Left renal pelvis (tissue), 4 donors: ENCODE measurements around the gene RPTOR. TPM values are rescaled to one million over a fixed set of nuclear protein-coding genes. Genes with fewer than 3 reads are reported as not detected.

ENCODE experiments used
- DNase-seq, 4 donors: peaks; one replicate each; pipeline ENCODE4 v3.0.0-alpha.2; 2013; ENCODE audit warnings: low read depth in 4 of 4, low spot score in 3 of 4
- polyA plus RNA-seq, 4 donors: library from polyadenylated mRNA; unstranded; fragments of 120-200 nt; gene quantifications; one replicate each; pipeline ENCODE4 v1.2.1, GENCODE V29; 2013; ENCODE audit not compliant: insufficient read length in 4 of 4

The RPTOR gene
- polyA plus RNA-seq, 4 donors: 15.1 to 21.2 (median 16.9) TPM

DNA sequence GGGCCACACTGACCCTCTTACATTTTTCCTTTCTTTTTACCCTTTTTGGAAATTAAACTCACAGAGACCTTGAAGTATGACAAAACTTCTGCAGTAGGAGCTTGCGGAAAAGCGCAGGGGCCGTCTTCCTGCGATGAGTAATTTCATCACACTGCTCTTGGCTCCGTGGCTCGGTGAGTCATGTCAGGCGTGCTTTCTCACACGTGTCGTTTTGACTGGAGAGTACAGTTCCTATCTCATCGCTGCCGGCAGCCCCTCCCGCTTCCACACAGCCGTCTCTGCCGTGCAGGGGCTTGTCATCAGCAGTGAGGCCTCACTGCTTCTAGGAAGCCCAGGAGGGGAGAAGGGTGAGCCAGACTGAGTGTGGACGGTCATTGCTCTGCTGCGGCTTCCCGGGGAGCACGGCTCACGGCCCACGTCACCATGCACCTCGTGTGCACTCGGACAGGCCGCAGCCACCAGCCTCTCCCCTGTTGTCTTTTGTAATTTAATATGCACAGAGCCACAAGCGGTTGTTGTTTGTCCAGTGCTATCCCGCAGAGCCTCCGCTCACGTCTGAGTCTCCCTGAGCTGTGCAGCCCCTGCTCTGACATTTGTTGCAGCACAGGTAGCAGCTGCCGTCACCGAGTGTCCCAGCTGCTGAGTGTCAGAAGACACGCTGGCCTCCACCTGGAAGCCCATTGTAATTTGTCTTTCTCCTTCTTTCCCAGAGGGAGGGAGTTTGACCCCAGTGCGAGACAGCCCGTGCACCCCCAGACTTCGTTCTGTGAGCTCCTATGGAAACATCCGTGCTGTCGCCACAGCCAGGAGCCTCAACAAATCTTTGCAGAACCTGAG is 347.6 kb downstream of the RPTOR start:
- DNase-seq: no peak

DNA sequence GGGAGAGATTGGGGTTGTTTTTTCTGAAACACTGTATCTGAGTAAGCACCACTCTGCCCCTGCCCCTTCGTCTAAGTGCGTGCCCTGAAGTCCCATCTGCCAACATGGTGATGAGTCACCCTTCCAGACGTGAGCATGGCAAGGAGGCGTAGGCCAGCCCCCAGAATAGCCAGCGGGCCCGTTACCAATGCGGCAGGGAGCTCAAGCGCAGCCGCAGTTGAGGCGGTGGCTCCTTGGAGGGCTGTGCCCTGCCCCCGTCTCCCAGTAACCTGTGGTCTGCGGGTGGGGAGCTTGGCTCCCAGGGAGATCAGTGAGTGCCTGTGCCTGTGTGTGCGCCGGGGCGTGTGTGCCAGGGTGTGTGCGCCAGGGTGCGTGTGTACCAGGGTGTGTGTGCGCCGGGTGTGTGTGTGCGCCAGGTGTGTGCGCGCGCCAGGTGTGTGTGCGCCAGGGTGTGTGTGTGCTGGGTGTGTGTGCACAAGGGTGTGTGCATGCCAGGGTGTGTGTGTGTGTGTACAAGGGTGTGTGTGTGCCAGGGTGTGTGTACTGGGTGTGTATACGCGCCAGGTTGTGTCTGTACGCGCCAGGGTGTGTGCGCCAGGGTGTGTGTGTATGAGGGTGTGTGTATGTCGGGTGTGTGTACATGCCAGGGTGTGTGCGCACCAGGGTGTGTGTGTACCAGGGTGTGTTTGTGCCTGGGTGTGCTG is 348.4 kb downstream of the RPTOR start:
- no peak for DNase-seq

DNA sequence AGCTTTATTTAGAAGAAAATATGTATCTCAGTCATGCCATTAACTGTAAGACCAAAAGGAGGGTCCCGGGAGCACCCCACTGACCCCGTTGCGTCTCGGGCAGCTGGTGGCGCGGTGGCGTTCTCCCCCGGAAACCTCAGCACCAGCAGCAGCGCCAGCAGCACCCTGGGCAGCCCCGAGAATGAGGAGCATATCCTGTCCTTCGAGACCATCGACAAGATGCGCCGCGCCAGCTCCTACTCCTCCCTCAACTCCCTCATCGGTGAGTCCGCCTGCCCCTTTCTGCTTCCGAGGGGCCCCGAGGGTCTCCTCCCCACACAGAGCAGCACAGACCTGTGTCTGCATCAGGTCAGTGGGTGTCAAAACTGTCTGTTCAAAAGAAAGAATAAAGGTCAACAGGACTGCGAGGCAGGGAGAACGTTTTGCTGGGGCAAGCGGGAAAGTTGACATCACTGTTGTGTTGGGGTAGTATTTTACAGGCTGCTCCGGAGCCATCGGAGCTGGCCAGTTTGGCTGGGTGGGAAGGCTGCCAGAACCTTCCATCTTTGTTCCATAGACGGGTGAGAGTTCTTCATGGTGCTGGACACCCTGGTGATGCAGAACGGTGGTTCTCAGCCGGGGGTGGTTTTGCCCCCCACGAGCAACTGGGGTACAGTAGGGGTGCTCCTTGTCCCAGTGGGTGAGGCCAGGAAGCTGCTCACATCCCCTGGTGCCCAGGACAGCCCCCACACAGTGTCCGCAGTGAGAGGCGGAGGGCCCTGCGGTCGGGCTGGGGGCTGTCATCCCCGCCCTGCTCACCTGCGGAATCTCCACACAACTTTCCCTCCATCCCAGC is 349.2 kb downstream of the RPTOR start:
- no peak for DNase-seq

DNA sequence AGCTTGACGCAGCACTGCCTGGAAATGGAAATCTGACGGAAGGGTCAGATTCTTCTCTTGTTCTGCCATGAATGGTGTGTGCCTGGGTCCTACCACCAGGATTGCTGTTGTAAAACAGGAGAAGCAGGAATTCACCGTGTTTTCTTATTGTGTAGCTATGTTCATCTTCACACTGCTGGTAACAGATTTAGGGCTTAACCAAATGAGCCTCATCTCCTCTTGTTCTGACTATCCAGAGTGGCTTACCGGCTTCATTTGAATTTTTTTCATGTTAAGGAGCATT is 349.7 kb downstream of the RPTOR start:
- no peak for DNase-seq

DNA sequence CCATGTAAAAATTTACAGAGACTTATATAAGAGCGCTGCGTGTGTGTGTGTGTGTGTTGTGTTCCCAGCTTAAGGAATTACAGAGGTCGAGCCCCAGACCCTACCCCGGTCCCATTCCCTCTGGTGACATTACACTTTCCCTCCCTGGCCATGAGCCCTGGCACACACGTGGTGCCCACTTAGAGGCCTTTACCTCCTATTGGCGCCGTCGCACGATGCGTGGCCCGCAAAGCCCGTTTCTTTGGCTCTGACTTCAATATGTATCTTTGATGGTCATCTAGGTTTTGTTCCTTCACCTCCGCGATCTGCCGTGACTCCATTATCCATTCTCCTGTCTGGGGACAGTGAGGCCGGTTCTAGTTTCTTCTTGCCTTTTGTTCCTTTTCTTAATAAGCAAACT is 350.1 kb downstream of the RPTOR start:
- no peak for DNase-seq

DNA sequence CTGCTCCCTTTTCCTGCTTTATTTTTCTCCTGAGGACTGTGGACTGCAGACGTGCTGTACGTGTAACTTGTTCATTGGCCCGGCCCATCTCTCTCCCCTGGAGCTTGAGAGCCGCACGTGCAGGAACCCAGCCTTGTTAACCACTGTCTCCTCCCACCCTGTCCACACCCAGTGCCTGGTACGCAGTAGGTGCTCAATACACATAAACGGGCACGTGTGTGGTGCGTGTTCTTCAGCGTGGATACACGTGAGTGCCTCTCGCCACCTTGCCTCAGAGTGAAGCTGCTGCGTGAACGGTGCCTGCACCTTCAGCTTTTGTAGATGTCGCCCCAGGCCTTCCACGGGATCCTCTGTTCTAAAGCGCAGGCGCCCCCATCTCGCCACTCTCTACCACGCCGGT is 350.7 kb downstream of the RPTOR start:
- DNase-seq: no peak

DNA sequence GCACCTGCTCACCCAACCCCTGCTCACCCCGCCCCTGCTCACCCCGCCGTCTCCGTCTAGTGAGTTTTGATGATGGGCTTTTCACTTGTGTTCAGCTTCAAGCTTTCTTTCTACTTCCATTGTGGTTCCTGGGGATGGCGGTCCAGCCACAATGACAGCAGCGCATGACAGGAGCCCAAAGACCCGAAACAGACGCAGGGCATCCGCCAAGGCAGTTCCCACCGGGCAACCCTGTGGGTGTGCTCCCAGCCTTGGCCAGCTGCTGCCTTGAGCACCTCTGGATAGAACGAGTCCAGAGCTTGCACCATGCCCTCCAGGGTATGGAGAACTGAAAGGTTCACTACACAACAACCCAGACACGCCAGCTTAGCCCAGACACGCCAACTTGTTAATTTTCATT is 354.1 kb downstream of the RPTOR start:
- no peak for DNase-seq

DNA sequence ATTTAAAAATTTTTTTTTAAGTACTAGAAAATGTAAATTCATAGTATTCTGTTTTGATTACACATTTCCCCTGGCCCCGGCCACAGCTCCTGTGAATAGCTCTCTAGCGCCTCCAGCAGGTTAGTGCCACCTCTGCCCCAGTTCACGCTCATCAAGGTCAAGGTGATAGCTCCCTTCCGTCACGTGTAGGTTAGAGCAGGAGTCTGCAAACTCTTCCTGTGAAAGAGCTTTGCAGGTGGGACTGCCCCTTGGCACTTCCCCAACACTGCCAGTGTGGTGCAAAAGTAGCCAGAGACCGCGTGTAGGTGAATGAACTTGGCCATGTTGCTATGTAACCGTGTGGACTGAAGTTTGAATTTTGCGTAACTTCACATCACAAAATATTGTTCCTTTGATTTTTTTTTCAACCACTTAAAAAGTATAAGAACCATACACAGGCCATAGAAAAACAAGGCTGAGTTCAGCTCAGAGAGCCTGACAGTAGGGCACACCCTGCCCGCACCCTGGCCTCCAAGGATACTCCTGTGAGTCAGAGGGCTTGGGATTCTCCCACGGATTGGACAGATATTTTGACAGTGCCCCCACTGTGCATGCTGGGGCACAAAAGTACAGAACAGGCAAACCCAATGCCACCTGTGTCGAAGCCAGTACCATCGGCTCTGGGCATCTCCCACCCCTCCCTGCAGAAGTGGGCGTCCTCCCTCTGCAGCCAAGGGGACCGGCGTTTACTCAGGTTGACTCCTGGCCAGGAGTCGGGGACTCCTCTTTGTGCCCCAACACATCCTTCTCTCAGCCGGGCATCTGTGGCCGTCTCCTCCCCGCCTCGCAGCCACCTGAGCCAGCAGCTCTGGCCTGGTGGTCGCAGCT is 355.0 kb downstream of the RPTOR start:
- DNase-seq: no peak

DNA sequence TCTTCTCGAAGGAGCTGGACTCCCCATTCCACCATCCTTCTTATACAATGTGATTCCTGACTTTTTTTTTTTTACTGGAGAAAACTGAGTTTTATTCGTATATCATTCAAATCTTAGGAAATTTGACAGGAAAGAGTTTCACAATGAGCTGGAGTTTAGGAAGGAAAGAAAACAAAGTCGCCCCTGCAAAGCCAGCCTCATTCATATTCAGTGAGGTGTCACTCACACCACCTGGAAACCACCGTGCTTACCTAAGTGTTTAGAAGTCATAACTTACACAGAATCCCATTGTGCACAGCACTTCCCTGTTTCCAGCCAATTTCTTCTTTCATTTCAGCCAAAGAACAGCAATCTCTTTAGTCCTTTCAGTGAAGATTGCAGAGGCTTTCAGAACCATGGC is 356.7 kb downstream of the RPTOR start:
- no peak for DNase-seq

DNA sequence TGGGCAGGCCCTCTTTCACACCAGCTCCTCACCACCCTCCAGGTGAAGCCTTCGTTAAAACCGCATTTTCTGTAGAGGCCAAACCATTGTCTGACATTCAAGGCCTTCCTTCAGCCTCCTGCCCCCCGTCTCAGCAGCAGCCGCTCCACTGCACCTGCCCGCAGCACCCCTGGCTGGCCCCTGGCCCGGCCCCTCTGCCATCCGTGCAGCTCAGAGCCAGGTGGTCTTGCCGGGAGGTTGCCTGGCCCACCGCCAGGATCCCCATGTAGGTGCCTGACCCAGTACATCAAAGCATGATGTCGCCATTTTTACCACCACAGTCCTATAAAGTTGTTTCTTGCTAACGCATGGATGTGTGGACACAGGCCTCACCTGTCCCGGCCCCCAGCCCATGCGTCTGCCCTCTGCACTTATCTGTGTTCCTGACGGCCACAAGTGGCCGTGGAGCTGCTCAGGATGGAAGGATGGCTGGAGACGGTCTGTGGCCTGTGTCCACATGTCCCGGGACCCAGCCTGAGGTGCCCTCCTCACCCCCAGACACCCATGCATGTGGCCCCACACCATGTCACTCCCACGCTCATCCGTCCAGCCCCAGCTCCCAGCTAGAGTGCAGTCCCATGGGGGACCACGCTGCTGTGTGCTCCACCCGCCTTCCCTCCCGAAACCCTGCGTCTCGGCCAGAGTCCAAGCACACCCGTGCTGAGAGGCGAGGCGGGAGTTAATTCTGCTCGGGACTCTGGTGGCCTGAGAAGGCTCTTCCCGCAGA is 357.7 kb downstream of the RPTOR start:
- no peak for DNase-seq

DNA sequence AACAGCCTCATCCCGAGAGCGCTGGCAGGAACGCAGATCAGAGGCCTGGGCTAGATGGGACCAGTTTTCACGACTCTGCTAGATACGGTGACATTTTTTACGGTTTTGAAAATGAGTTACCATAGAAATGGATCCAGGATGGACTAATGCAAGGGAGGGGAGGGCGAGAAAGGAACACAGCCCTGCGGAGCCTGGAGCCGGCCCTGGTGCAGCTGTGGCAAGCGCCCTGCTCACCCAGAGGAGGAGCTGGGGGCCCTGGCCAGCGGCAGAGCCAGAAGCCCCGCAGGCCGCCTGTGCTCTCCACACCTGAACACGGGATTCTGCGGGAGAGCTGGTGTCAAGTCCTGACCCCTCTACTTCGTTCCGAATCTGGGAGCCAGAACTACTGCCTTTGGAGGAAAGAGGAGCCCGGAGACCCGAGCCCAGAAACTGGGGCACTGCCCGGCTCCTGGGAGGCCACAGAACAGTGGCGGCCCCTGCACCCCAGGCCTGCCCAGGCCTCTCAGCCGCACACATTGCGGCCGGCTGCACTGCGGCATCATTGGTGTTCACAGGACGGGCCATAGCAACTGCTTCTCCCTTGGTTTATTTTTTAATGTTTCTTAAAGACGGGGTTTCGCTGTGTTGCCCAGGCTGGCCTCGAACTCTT is 358.4 kb downstream of the RPTOR start:
- no peak for DNase-seq

DNA sequence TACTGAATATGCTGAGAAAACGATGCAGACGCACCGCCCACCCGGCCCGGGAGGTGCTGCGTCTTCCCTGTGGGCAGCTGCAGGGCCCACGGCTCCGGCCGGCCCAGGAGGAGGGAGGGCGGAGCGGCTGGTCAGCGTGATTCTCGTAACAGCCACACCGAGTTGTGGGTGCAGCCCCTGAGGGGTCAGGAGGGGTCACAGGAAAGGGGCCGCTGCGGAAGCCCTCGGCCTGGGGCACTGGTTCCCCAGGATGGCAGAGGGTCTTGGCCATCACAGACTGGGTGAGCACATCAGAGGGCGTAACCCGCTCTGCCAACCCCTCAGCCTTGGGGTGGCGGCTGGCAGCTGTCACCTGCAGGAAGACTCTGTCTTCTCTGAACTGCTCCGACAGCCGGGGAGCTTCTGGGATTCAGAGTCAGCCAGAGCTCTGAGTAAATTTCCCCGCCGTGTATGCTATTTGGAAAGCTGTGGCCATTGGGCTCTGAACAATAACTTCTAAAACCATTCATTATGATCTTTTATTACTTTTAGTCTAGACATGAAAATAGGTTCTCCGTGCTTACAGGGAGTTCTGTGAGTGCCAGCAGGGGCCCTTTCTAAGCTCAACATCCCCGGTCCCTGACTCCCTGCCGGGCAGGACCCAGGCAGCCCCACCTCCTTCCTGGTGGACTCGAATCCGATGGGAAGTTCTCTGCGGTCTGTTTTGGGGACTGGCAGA is 359.6 kb downstream of the RPTOR start:
- DNase-seq: no peak

DNA sequence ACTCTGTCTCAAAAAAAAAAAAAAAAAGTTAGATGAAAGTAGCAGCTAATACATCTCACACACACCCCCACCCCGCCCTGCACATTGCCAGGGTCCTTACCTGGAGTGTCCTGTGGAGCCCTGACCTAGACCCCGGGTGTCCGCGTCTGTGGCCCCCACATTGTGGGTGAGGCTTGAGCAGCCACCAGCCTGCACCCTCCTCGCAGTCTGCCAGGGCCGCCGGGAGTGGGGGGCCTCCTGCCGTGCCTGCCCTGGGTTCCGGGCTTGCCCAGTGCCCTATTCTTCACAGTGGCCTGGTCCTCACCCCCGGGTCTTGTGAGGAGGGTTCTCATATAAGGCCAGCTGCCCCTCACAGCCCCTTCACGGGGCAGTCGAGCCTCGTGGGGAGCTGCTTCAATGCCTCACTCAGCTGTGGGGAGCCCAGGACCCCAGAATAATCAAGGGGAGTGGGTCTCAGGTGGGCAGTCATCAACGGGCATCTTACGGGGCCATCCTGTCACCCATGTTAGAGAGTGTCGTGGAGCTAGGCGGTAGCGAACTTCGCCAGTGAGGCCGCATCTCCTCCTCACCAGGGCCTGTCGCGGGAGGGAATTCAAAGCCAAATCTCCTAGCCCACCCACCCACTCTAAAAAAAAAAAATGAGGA is 361.1 kb downstream of the RPTOR start:
- no peak for DNase-seq

DNA sequence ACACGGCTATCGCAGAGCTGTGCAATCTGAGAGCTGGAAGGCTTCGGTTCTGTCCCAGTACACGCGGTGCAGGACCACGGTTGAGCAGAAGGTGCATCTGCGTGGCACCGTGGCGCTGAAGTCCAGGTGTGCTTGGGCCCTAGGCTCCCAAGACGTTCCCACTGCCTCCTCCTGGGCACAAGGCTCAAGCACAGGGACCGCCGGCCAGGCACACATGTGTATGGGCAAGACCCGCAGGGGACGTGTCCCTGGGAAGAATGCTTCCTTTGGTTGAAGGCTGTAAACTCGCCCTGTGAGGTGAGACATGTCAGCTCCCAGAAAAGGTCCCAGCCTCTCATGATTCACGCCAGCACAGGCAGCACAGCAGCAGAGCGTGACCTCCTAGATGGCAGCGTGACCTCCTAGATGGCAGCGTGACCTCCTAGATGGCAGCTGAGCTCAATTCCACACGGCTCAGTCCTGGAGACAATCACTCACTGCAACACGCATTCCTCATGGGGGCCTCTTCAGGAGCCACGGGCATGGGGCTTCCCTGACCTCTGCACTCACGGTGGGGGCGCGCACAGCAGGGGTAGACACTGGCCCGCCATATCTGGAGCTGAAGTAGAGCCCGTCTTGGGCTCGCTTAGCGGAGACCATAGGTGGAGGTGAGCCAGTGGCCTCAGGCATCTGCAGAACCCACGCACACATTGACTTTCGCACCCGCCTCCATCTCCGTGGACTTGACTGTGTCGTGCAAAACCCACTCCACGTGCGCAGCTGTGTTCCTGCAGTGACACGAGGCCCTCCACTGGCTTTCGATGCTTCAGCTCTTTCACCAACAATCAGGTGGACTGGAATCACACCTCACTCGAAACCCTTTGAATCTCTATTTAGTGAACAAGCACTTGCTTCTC is 362.0 kb downstream of the RPTOR start:
- DNase-seq: no peak

DNA sequence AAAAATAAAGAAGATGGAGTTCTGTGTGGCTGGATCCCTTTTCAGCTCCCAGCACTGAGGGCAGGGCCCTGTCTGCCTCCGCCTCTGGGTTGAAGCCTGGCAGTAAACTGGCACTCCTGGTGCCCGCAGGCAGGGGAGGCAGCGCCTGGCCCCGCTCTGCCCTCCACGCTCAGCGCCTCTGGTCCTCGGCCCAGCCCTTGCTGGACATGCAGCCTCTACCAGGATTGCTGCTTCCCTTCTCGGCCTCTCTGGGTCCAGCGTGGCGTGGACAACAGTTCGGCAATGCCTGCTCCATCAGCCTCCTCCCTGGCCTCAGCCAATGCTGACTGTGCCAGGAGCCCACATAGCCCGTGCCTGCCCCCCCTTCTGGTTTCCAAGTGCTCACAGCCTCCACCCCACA is 362.6 kb downstream of the RPTOR start:
- no peak for DNase-seq

DNA sequence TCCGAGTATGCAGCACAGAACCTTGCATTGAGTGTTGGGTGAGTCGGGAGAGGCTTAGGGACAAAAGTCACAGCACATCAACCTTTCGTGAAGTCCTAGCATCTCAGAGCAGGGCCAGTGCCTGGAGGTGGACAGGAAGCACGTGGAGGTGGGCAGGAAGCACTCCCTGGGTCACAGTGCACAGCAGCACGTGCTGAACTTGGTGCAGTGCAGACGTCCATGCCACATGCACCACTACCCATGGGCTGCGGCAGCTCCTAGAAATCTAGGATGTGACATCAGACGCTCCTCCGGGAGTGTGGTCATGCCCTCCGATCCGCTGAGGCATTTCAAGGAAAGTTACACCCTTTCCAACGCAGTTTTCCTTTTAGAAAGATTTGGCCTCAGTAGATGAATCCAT is 363.6 kb downstream of the RPTOR start:
- DNase-seq: no peak

DNA sequence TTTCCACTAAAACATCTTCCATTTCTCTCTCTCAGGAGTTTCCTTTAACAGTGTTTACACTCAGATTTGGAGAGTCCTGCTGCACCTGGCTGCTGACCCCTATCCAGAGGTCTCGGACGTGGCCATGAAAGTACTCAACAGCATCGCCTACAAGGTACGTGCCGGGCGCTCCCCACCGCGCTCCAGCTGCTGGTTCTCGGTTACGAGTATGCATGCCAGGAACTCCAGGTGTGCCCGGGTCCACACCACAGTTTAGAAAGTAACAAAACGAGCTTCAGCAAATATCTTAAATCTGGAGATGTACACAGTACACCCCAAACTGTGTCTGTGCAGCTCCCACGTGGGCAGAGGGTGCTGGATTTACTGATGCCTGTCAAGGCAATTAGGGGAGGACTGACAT is 364.1 kb downstream of the RPTOR start:
- DNase-seq: no peak
